Ishikawa (cell line): ENCODE results near the gene IFITM10.

Experiments used
- CEBPB ChIP-seq: IDR thresholded peaks from 2 replicates; pipeline ENCODE4 v1.6.1; 2012
- CREB1 ChIP-seq: IDR thresholded peaks from 2 replicates; pipeline ENCODE4 v1.6.1; 2012; ENCODE audit warnings: low read depth
- EGR1 ChIP-seq: IDR thresholded peaks from 2 replicates; pipeline ENCODE4 v1.6.1; 2012
- EP300 ChIP-seq: IDR thresholded peaks from 2 replicates; pipeline ENCODE4 v1.6.1; 2012; ENCODE audit warnings: borderline replicate concordance
- FOXM1 ChIP-seq: IDR thresholded peaks from 2 replicates; pipeline ENCODE4 v1.6.1; 2012; ENCODE audit warnings: low read depth, borderline replicate concordance
- NFIC ChIP-seq: IDR thresholded peaks from 2 replicates; pipeline ENCODE4 v1.6.1; 2012
- RAD21 ChIP-seq: IDR thresholded peaks from 2 replicates; pipeline ENCODE4 v1.6.1; 2012; ENCODE audit warnings: low read depth
- REST ChIP-seq: IDR thresholded peaks from 2 replicates; pipeline ENCODE4 v1.6.1; 2012; ENCODE audit warnings: low read depth, mild to moderate bottlenecking
- TAF1 ChIP-seq: IDR thresholded peaks from 2 replicates; pipeline ENCODE4 v1.6.1; 2012; ENCODE audit warnings: low read depth, mild to moderate bottlenecking
- TCF12 ChIP-seq: IDR thresholded peaks from 2 replicates; pipeline ENCODE4 v1.6.1; 2012; ENCODE audit warnings: low read depth
- TEAD4 ChIP-seq: IDR thresholded peaks from 2 replicates; pipeline ENCODE4 v1.6.1; 2012
- USF1 ChIP-seq: IDR thresholded peaks from 2 replicates; pipeline ENCODE4 v1.6.1; 2012
- YY1 ChIP-seq: IDR thresholded peaks from 2 replicates; pipeline ENCODE4 v1.6.1; 2012; ENCODE audit warnings: low read depth
- ZBTB7A ChIP-seq: IDR thresholded peaks from 2 replicates; pipeline ENCODE4 v1.6.1; 2012; ENCODE audit warnings: low read depth
- TF ChIP-seq, protein P1 (sequence below): IDR thresholded peaks from 2 replicates; pipeline ENCODE4 v1.6.1; 2012

IFITM10 gene

GRCh38 chr11:1691026-1691877, 59.1 kb downstream of the IFITM10 start:
- TF ChIP-seq TCF12 = no peak
- no peak for TF ChIP-seq TEAD4
- TF ChIP-seq ZBTB7A = no peak
- TF ChIP-seq NFIC = no peak
- TF ChIP-seq, protein P1, sequence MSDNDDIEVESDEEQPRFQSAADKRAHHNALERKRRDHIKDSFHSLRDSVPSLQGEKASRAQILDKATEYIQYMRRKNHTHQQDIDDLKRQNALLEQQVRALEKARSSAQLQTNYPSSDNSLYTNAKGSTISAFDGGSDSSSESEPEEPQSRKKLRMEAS = no peak
- no peak for TF ChIP-seq EGR1
- no peak for TF ChIP-seq TAF1
- TF ChIP-seq FOXM1 = no peak
- no peak for TF ChIP-seq REST
- no peak for TF ChIP-seq CREB1
- TF ChIP-seq USF1 = no peak
- no peak for TF ChIP-seq CEBPB

GRCh38 chr11:1690167-1691025, 60.0 kb downstream of the IFITM10 start:
- TF ChIP-seq ZBTB7A (no peak), REST (no peak), RAD21 (no peak), FOXM1 (no peak), TAF1 (no peak), EGR1 (no peak), CREB1 (no peak), TCF12 (no peak), YY1 (no peak), NFIC (no peak), USF1 (no peak), TEAD4 (no peak), EP300 (no peak), CEBPB (no peak)
- TF ChIP-seq, protein P1 = no peak
